PC-9 (cell line): ENCODE results near the gene GBP4. TPM values are rescaled to one million over a fixed set of nuclear protein-coding genes. Genes with fewer than 3 reads are reported as not detected.

Experiments
- BruUV-seq: library from RNA; stranded (reverse); fragments of 400-500 nt; replicated peaks from 2 replicates; lab custom pipeline; 2021; lab: Mats Ljungman, UMichigan
- CTCF ChIA-PET: fragments of 300-600 bp; sonication (Branson Sonifier 250); formaldehyde crosslinking; loops from one replicate; lab custom pipeline; 2022; ENCODE audit warnings: antibody characterized with exemption; lab: Charles Lee
- POLR2A ChIA-PET: fragments of 300-600 bp; sonication (Branson Sonifier 250); formaldehyde crosslinking; loops from one replicate; lab custom pipeline; 2022; ENCODE audit warnings: antibody characterized with exemption; ENCODE audit not compliant: unreplicated experiment; lab: Charles Lee
- DNase-seq, 2 experiments: peaks; one replicate each; pipeline versions ENCODE4 v3.0.0 to v3.0.0-alpha.2; 2015 to 2022; ENCODE audit warnings: mixed read lengths in 1 of 2
- H2AFZ ChIP-seq: fragments of 200-600 bp; sonication (generic); 2 replicates; pipeline ENCODE4 v1.8.1; 2017; ENCODE audit warnings: antibody characterized with exemption
- H3F3A ChIP-seq: fragments of 200-600 bp; sonication (generic); 2 replicates; pipeline ENCODE4 v1.8.1; 2017; ENCODE audit warnings: antibody characterized with exemption, mild to moderate bottlenecking, low read depth; ENCODE audit not compliant: insufficient read depth
- H3K27ac ChIP-seq: fragments of 200-600 bp; sonication (generic); 2 replicates; pipeline ENCODE4 v1.6.1; 2016; ENCODE audit warnings: mixed run types
- H3K27me3 ChIP-seq: fragments of 200-600 bp; sonication (generic); 2 replicates; pipeline ENCODE4 v1.6.1; 2016; ENCODE audit warnings: low read depth, mixed run types; ENCODE audit not compliant: insufficient read depth
- H3K36me3 ChIP-seq: fragments of 200-600 bp; sonication (generic); 2 replicates; pipeline ENCODE4 v1.6.1; 2016; ENCODE audit warnings: low read depth, mixed run types
- H3K4me1 ChIP-seq: fragments of 200-600 bp; sonication (generic); replicated peaks from 2 replicates; pipeline ENCODE4 v1.6.1; 2016; ENCODE audit warnings: mixed run types; ENCODE audit not compliant: insufficient read depth
- H3K4me2 ChIP-seq: fragments of 200-600 bp; sonication (generic); 2 replicates; pipeline ENCODE4 v1.6.1; 2017; ENCODE audit warnings: mixed run types
- H3K4me3 ChIP-seq: fragments of 200-600 bp; sonication (generic); 2 replicates; pipeline ENCODE4 v1.6.1; 2016; ENCODE audit warnings: mixed run types
- H3K79me2 ChIP-seq: fragments of 200-600 bp; sonication (generic); 2 replicates; pipeline ENCODE4 v1.6.1; 2017; ENCODE audit warnings: low read depth, mixed run types
- H3K9me2 ChIP-seq: fragments of 200-600 bp; sonication (generic); 2 replicates; pipeline ENCODE4 v1.8.1; 2017; ENCODE audit warnings: mild to moderate bottlenecking; ENCODE audit not compliant: insufficient read depth
- H3K9me3 ChIP-seq: fragments of 200-600 bp; sonication (generic); 2 replicates; pipeline ENCODE4 v1.8.1; 2016; ENCODE audit warnings: low read depth; ENCODE audit not compliant: insufficient read depth
- H4K20me1 ChIP-seq: fragments of 200-600 bp; sonication (generic); 2 replicates; pipeline ENCODE4 v1.8.1; 2017; ENCODE audit not compliant: insufficient read depth
- CTCF ChIP-seq: fragments of 200-600 bp; sonication (generic); conservative IDR thresholded peaks from 2 replicates; pipeline ENCODE4 v1.6.1; 2017; ENCODE audit warnings: mixed run types, antibody characterized with exemption, mild to moderate bottlenecking, moderate library complexity
- EZH2 ChIP-seq: fragments of 200-600 bp; sonication (generic); IDR thresholded peaks from 2 replicates; pipeline ENCODE4 v1.8.0; 2017; ENCODE audit warnings: antibody characterized with exemption, low read depth
- intact Hi-C: fragments of 100-400 bp; cut with micrococcal nuclease; formaldehyde crosslinking; loops from one replicate; pipeline ENCODE4 v1.10.0; 2022; ENCODE audit not compliant: unreplicated experiment
- total RNA-seq: library from RNA; stranded (reverse); gene quantifications from 2 replicates; pipeline ENCODE4 v1.2.3, GENCODE V29; 2021

GBP4 gene
- total RNA-seq, 1 experiment from 2014 or later: 0.83 TPM

DNA sequence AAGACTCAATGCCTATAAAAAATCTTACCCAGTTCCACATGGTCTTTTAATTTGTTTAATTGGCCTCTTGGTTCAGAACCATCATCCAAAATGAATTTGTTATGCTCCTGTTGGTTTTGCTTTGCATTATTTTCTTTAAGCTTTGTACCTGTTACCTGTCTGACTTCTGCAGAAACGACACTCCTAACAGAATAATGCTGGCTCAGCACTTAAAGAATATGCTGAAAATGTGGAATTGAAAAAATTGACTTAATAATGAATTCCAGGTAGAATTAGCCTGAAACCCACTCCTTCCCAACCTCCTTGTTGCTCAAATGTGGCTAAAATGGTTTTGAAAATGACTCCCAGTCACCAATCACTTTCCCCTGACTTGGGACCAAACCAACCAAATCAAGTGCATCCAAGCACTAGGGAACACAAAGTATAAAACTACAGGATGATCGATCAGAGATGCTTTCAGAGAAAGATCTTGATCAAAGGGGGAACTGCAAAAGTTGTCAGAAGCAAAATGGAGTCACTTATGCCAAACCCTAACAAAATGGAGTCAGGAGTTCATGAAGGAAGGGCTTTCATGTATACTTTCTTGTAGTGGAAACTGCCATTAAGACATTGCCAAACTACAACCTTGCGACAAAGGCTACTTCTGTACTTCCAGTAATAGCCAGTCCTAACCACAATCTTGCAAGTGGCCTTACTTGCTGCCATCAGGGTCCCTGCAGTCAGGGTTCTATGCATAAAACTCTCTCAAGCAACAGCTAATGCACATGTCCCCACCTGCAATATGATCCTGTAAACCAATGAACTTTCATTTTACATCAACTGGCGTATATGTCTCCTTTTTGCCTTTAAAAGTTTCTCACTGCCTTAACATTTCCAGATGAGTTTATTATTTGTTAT is 28.3 kb downstream of the GBP4 start:
- POLR2A ChIA-PET: no interaction called here
- BruUV-seq: no TSS peak

DNA sequence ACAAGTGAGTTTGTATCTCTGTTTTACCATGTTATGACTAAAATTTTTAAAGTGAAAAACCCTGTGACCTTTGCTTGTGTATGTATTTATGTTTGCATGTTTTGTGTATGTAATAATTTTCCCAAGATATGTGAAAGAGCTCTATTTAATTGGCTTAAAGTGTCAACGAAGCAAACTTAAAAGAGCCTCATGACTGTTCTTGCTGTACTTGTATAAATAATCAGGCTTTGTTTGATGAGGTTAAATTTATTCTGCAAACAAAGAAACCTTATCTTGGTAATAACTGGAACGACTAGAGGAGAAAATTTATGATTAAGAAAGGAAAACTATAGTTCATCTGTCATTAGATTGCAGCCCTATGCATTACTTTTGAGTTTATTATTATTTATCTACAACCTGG is 29.6 kb downstream of the GBP4 start:
- no peaks in the 10 kb centered on the region for H3K9me3 ChIP-seq
- no peaks in the 10 kb centered on the region for H3K36me3 ChIP-seq
- H2AFZ ChIP-seq: no peak overlapping the region
- H4K20me1 ChIP-seq: no peaks in the 10 kb centered on the region
- no peaks in the 10 kb centered on the region for H3K79me2 ChIP-seq
- H3F3A ChIP-seq: no peaks in the 10 kb centered on the region
- no TSS peak for BruUV-seq
- TF ChIP-seq CTCF: no peak
- no peak for TF ChIP-seq EZH2
- DNase-seq: no peak
- no peaks in the 10 kb centered on the region for H3K27me3 ChIP-seq
- 0 out of 2 replicates have a peak, but pooled peaks cover 6% of the 10 kb centered on the region for H3K9me2 ChIP-seq
- ChIA-PET CTCF (no interaction called here), POLR2A (no interaction called here)
- intact Hi-C loops: no loop called here
- no peak overlapping the region for H3K4me3 ChIP-seq
- H3K4me1 ChIP-seq: no peaks in the 10 kb centered on the region
- H3K4me2 ChIP-seq: no peak overlapping the region
- no peak overlapping the region for H3K27ac ChIP-seq

More for the DNA sequence above, 28.3 kb downstream of the GBP4 start:
- Histone ChIP-seq H3K4me3 (no peak overlapping the region), H3K9me3 (no peaks in the 10 kb centered on the region), H4K20me1 (no peaks in the 10 kb centered on the region), H2AFZ (no peak overlapping the region), H3K4me2 (no peak overlapping the region), H3K4me1 (no peaks in the 10 kb centered on the region), H3K27me3 (no peaks in the 10 kb centered on the region), H3K9me2 (0 out of 2 replicates have a peak, but pooled peaks cover 6% of the 10 kb centered on the region), H3K36me3 (no peaks in the 10 kb centered on the region), H3K27ac (no peak overlapping the region), H3K79me2 (no peaks in the 10 kb centered on the region), H3F3A (no peaks in the 10 kb centered on the region)
- intact Hi-C loops: no loop called here
- no peak for TF ChIP-seq EZH2
- TF ChIP-seq CTCF: no peak
- no peak for DNase-seq
- CTCF ChIA-PET: no interaction called here

DNA sequence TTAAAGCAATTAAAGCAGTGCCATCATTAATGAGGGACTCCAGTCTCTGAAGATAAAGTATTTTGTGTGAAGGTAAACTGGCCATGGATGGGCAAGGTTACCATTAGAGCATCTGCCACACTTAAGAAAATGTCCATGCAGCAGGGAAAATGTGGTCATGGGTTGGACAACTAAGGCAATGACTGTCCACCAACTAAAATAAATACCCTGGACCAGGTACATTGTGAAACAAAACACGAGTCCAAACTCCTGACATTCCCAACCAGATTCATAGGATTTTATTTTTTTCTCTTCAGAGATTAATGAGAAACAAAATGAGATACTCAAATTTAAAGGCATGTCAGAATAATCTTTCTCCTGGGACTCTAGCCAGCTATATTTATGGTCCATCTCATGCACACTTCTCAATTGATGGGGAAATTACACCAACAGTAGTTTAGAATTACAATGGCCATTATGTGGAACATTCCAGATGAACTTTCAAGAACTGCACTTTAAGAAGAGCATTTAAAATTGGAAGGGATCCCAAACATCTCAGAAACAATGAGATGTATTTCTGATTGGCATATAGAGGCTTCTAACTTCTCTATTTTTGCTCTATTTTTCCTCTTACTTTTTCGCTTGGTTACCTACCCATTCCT is 31.0 kb downstream of the GBP4 start:
- POLR2A ChIA-PET: no interaction called here
- Histone ChIP-seq H4K20me1 (no peaks in the 10 kb centered on the region), H2AFZ (no peak overlapping the region), H3K4me2 (no peak overlapping the region), H3K4me3 (no peak overlapping the region), H3K4me1 (no peaks in the 10 kb centered on the region), H3K27ac (no peak overlapping the region), H3K9me3 (no peaks in the 10 kb centered on the region), H3K9me2 (0 out of 2 replicates have a peak, but pooled peaks cover 6% of the 10 kb centered on the region), H3K79me2 (no peaks in the 10 kb centered on the region), H3F3A (no peaks in the 10 kb centered on the region), H3K36me3 (no peaks in the 10 kb centered on the region), H3K27me3 (no peaks in the 10 kb centered on the region)
- BruUV-seq: no TSS peak
- TF ChIP-seq CTCF: no peak
- no peak for TF ChIP-seq EZH2
- no peak for DNase-seq
- intact Hi-C loops: no loop called here
- CTCF ChIA-PET: no interaction called here
